Vagina (tissue), 2 donors: Measurements from ENCODE around the gene PTGR3.

Experiments
- POLR2A ChIP-seq, 2 donors: fragments of 450-650 bp; IDR thresholded peaks; one replicate each; pipeline ENCODE4 v1.6.1; 2017; ENCODE audit warnings: antibody characterized with exemption in 2 of 2, mild to moderate bottlenecking in 2 of 2, moderate library complexity in 2 of 2
- POLR2AphosphoS5 ChIP-seq, 2 donors: sonication (generic); formaldehyde crosslinking; IDR thresholded peaks; one replicate each; pipeline ENCODE4 v1.9.0; 2017; ENCODE audit warnings: antibody characterized with exemption in 2 of 2, mild to moderate bottlenecking in 2 of 2, low read depth in 1 of 2; ENCODE audit not compliant: insufficient read depth in 1 of 2
- TF ChIP-seq, protein P1 (sequence below), 3 experiments: fragments of 450-650 bp in 2 of 3; fragments of 200-600 bp in 1 of 3; sonication (generic) in 1 of 3; IDR thresholded peaks; one replicate each; pipeline ENCODE4 v1.5.1; 2017 to 2019; ENCODE audit warnings: antibody characterized with exemption in 3 of 3, mild to moderate bottlenecking in 2 of 3, moderate library complexity in 2 of 3

DNA sequence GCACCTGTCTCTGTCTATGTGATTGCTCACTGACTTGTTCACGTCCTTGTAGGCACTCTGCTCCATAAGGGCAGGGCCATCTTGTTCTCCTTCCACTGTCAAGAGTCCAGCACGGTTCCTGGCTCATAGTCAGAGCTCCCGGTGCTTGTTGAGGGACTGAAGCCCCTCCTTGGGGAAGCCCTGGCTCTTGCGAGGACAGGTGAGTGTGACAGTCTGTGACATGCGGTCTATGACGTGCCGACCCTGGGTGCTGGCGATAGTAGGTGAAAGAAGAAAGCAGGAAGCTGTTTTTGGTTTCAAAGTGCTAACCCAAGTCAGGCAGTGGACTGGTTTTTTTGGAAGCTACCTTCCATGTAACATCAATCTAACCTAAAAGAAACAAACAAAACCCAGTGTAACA lies 20.5 kb upstream of the PTGR3 start:
- TF ChIP-seq POLR2A (IDR thresholded peaks at IDR 0.05) = no peak
- TF ChIP-seq, protein P1, sequence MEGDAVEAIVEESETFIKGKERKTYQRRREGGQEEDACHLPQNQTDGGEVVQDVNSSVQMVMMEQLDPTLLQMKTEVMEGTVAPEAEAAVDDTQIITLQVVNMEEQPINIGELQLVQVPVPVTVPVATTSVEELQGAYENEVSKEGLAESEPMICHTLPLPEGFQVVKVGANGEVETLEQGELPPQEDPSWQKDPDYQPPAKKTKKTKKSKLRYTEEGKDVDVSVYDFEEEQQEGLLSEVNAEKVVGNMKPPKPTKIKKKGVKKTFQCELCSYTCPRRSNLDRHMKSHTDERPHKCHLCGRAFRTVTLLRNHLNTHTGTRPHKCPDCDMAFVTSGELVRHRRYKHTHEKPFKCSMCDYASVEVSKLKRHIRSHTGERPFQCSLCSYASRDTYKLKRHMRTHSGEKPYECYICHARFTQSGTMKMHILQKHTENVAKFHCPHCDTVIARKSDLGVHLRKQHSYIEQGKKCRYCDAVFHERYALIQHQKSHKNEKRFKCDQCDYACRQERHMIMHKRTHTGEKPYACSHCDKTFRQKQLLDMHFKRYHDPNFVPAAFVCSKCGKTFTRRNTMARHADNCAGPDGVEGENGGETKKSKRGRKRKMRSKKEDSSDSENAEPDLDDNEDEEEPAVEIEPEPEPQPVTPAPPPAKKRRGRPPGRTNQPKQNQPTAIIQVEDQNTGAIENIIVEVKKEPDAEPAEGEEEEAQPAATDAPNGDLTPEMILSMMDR (IDR thresholded peaks at IDR 0.05) = no peak
- no peak for TF ChIP-seq POLR2AphosphoS5 (IDR thresholded peaks at IDR 0.05; ENCODE audit: insufficient read depth in 1 of 2, low read depth in 1 of 2)
